ENCODE results near the gene CDH13. TPM values are rescaled to one million over a fixed set of nuclear protein-coding genes. Genes with fewer than 3 reads are reported as not detected.

The CDH13 gene
- total RNA-seq, 2 donors from 2014 or later = 2.9 TPM; not detected in 1

- no peaks in the 10 kb centered on the region for H3K36me3 ChIP-seq (replicated peaks in 1 of 2; ENCODE audit: insufficient read depth in 1 of 2, low read depth in 2 of 2)
Observed at GRCh38 chr16:83817022-83817421, 1190.3 kb downstream of the CDH13 start.

GRCh38 chr16:83818276-83818675 lies 1191.5 kb downstream of the CDH13 start:
- H3K27me3 ChIP-seq = no peaks in the 10 kb centered on the region
- H3K27ac ChIP-seq = no peak overlapping the region
- DNase-seq = no peak
- no peaks in the 10 kb centered on the region for H3K9me3 ChIP-seq
- H3K4me1 ChIP-seq = peaks cover 18% of the 10 kb centered on the region
- ATAC-seq = no peak
- H3K36me3 ChIP-seq (replicated peaks in 1 of 2; ENCODE audit: insufficient read depth in 1 of 2, low read depth in 2 of 2) = no peaks in the 10 kb centered on the region
- intact Hi-C loops (cut with DNase I) = no loop called here
- WGBS, 2 donors = 85 to 87% methylated on average over 5 of the region's 5 CpGs
- TF ChIP-seq CTCF (IDR thresholded peaks at IDR 0.05) = no peak
- TF ChIP-seq POLR2A (IDR thresholded peaks at IDR 0.05) = no peak
- H3K4me3 ChIP-seq = no peak overlapping the region

More at GRCh38 chr16:83817022-83817421, 1190.3 kb downstream of the CDH13 start:
- H3K27me3 ChIP-seq = no peaks in the 10 kb centered on the region
- intact Hi-C loops (cut with DNase I) = no loop called here
- no peak overlapping the region for H3K4me3 ChIP-seq
- no peak overlapping the region for H3K27ac ChIP-seq
- TF ChIP-seq POLR2A (IDR thresholded peaks at IDR 0.05) (no peak), CTCF (IDR thresholded peaks at IDR 0.05) (no peak)
- WGBS, 2 donors = 86 to 92% methylated on average over 12 of the region's 12 CpGs
- no peaks in the 10 kb centered on the region for H3K9me3 ChIP-seq
- peaks cover 19% of the 10 kb centered on the region for H3K4me1 ChIP-seq
- no peak for DNase-seq
- no peak for ATAC-seq

GRCh38 chr16:83819361-83819760 lies 1192.6 kb downstream of the CDH13 start:
- no peaks in the 10 kb centered on the region for H3K27me3 ChIP-seq
- no peak for DNase-seq
- no peaks in the 10 kb centered on the region for H3K9me3 ChIP-seq
- intact Hi-C loops (cut with DNase I) = no loop called here
- peaks cover 7% of the 10 kb centered on the region for H3K4me1 ChIP-seq
- no peak for ATAC-seq
- TF ChIP-seq CTCF (IDR thresholded peaks at IDR 0.05) (no peak), POLR2A (IDR thresholded peaks at IDR 0.05) (no peak)
- no peaks in the 10 kb centered on the region for H3K36me3 ChIP-seq (replicated peaks in 1 of 2; ENCODE audit: insufficient read depth in 1 of 2, low read depth in 2 of 2)
- H3K4me3 ChIP-seq = no peak overlapping the region
- no peak overlapping the region for H3K27ac ChIP-seq
- WGBS, 2 donors = 51 to 57% methylated on average over 8 of the region's 8 CpGs

GRCh38 chr16:83826146-83826913 lies 1199.6 kb downstream of the CDH13 start:
- no peaks in the 10 kb centered on the region for H3K36me3 ChIP-seq (replicated peaks in 1 of 2; ENCODE audit: insufficient read depth in 1 of 2, low read depth in 2 of 2)
- intact Hi-C loops (cut with DNase I) = loop anchor here (10.0 kb wide), 1 partner anchor 238 kb away; no protein-coding TSS in a partner anchor
- H3K4me1 ChIP-seq = peaks cover 11% of the 10 kb centered on the region
- no peaks in the 10 kb centered on the region for H3K9me3 ChIP-seq
- H3K27me3 ChIP-seq = no peaks in the 10 kb centered on the region
- TF ChIP-seq POLR2A (IDR thresholded peaks at IDR 0.05) (no peak), CTCF (IDR thresholded peaks at IDR 0.05) (peak; percentile 81 to 94 (median 89))
- H3K27ac ChIP-seq = no peak overlapping the region
- ATAC-seq = peak; percentile 95
- peak; percentile 90 to 92 (median 90) for DNase-seq
- no peak overlapping the region for H3K4me3 ChIP-seq
- 30 to 35% methylated on average over 17 to 21 of the region's 21 CpGs for WGBS, 2 donors

Measured in body of pancreas (tissue), 4 donors.